Immature natural killer cell (primary cell): Measurements from ENCODE around the gene NKD2. TPM values are rescaled to one million over a fixed set of nuclear protein-coding genes. Genes with fewer than 3 reads are reported as not detected.

Experiments used
- DNase-seq, 3 donors: peaks; one replicate each; pipeline ENCODE4 v3.0.0; 2022; ENCODE audit warnings: mixed read lengths in 1 of 3
- H3K27ac Mint-ChIP-seq, 6 donors: one replicate each; pipeline ENCODE4 v1.8.0; 2020; ENCODE audit warnings: mixed read lengths in 6 of 6, mild to moderate bottlenecking in 5 of 6, inconsistent platforms in 4 of 6, moderate library complexity in 3 of 6
- H3K27me3 Mint-ChIP-seq, 3 donors: one replicate each; pipeline ENCODE4 v1.8.0; 2020 to 2021; ENCODE audit warnings: low read depth in 3 of 3, mild to moderate bottlenecking in 3 of 3, mixed read lengths in 3 of 3, moderate library complexity in 3 of 3, inconsistent platforms in 1 of 3
- H3K36me3 Mint-ChIP-seq, 3 donors: one replicate each; pipeline ENCODE4 v1.8.0; 2020; ENCODE audit warnings: mixed read lengths in 3 of 3, inconsistent platforms in 2 of 3, mild to moderate bottlenecking in 2 of 3
- H3K4me1 Mint-ChIP-seq, 2 donors: one replicate each; pipeline ENCODE4 v1.8.0; 2020; ENCODE audit warnings: inconsistent platforms in 2 of 2, mild to moderate bottlenecking in 2 of 2, mixed read lengths in 2 of 2, moderate library complexity in 1 of 2
- H3K4me3 Mint-ChIP-seq, 5 donors: one replicate each; pipeline ENCODE4 v1.8.0; 2020; ENCODE audit warnings: mild to moderate bottlenecking in 5 of 5, mixed read lengths in 5 of 5, inconsistent platforms in 3 of 5, moderate library complexity in 3 of 5
- H3K9me3 Mint-ChIP-seq, 6 donors: one replicate each; pipeline ENCODE4 v1.8.0; 2020; ENCODE audit warnings: mild to moderate bottlenecking in 6 of 6, mixed read lengths in 6 of 6, inconsistent platforms in 4 of 6, moderate library complexity in 3 of 6
- polyA plus RNA-seq, 3 donors: library from polyadenylated mRNA; unstranded; fragments of 300-500 nt; fragmentation: Illumina TruSeq; gene quantifications; one replicate each; pipeline ENCODE4 v1.2.3, GENCODE V29; 2021

NKD2 gene
- polyA plus RNA-seq, 3 donors from 2014 or later: not detected

- H3K9me3 Mint-ChIP-seq: peaks cover 0 to 2% (median 0%) of the 10 kb centered on the region in 6 donors
- H3K36me3 Mint-ChIP-seq: no peaks in the 10 kb centered on the region
- peaks cover 11 to 29% (median 19%) of the 10 kb centered on the region in 3 donors for H3K27me3 Mint-ChIP-seq
- no peak for DNase-seq
- H3K4me1 Mint-ChIP-seq: peaks cover 0 to 13% of the 10 kb centered on the region in 2 donors
- H3K4me3 Mint-ChIP-seq: peak overlapping the region in 4 of 5 donors; percentile 18 to 38 (median 22)
- H3K27ac Mint-ChIP-seq: no peak overlapping the region
These were observed 1.4 kb upstream of the NKD2 start for GRCh38 chr5:1007221-1007680.

GRCh38 chr5:1007681-1008450 lies 736 bp upstream of the NKD2 start:
- H3K9me3 Mint-ChIP-seq: peaks cover 0 to 2% (median 0%) of the 10 kb centered on the region in 6 donors
- H3K27me3 Mint-ChIP-seq: peaks cover 10 to 29% (median 19%) of the 10 kb centered on the region in 3 donors
- peak overlapping the region; percentile 26 to 78 (median 69) for H3K4me3 Mint-ChIP-seq
- DNase-seq: no peak
- peaks cover 0 to 13% of the 10 kb centered on the region in 2 donors for H3K4me1 Mint-ChIP-seq
- H3K27ac Mint-ChIP-seq: no peak overlapping the region
- no peaks in the 10 kb centered on the region for H3K36me3 Mint-ChIP-seq

GRCh38 chr5:1009359-1010180 lies 968 bp downstream of the NKD2 start:
- Mint-ChIP-seq H3K36me3 (no peaks in the 10 kb centered on the region), H3K4me1 (peaks cover 0 to 8% of the 10 kb centered on the region in 2 donors), H3K4me3 (peak overlapping the region in 4 of 5 donors; percentile 18 to 71 (median 35)), H3K27me3 (peaks cover 8 to 24% (median 17%) of the 10 kb centered on the region in 3 donors), H3K27ac (no peak overlapping the region), H3K9me3 (peaks cover 0 to 2% (median 0%) of the 10 kb centered on the region in 6 donors)
- no peak for DNase-seq

DNA sequence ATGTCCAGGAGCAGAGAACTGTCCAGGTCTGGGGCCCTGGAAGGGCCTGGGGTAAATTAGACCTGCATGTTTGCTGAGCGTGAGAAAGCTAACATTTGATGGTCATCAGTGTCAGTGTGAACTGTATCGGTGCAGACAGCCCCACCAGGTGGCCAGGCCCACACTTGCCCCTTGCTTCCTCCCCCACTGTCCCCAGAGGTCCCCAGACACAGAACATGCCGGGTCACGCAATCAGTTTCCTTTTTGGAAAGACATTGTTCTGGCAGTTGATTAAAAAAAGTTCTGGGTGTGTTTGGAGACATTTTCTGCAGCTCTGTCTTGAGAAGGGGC lies 1.5 kb downstream of the NKD2 start:
- Mint-ChIP-seq H3K9me3 (peaks cover 0 to 2% (median 0%) of the 10 kb centered on the region in 6 donors), H3K4me3 (peak overlapping the region; percentile 22 to 71 (median 43)), H3K4me1 (peaks cover 0 to 8% of the 10 kb centered on the region in 2 donors), H3K27ac (no peak overlapping the region), H3K36me3 (no peaks in the 10 kb centered on the region), H3K27me3 (peaks cover 8 to 24% (median 17%) of the 10 kb centered on the region in 3 donors)
- no peak for DNase-seq

DNA sequence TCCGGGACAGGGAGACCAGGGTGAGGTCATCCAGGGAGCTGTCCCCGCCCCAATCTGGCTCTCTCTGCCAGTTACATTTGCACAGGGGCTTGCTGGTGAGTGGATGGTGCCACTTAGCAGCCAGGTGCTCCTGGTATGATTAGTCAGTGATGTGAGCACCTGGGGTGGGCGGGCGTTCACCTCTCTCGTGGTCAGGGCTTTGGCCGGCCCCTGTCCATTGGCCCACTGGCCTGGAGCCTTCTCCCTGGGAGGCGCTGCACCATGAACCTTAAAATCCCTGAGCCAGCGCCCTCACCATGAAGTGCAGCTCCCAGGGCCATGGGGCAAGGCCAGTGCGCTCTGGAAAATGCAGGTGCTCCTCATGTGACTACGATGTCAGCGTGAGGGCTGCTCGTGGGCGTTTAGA lies 2.0 kb downstream of the NKD2 start:
- H3K4me3 Mint-ChIP-seq: peak overlapping the region in 2 of 5 donors; percentile 33 to 57
- peaks cover 8 to 22% (median 17%) of the 10 kb centered on the region in 3 donors for H3K27me3 Mint-ChIP-seq
- DNase-seq: no peak
- H3K4me1 Mint-ChIP-seq: peaks cover 0 to 8% of the 10 kb centered on the region in 2 donors
- H3K36me3 Mint-ChIP-seq: no peaks in the 10 kb centered on the region
- peaks cover 0 to 2% (median 0%) of the 10 kb centered on the region in 6 donors for H3K9me3 Mint-ChIP-seq
- no peak overlapping the region for H3K27ac Mint-ChIP-seq

DNA sequence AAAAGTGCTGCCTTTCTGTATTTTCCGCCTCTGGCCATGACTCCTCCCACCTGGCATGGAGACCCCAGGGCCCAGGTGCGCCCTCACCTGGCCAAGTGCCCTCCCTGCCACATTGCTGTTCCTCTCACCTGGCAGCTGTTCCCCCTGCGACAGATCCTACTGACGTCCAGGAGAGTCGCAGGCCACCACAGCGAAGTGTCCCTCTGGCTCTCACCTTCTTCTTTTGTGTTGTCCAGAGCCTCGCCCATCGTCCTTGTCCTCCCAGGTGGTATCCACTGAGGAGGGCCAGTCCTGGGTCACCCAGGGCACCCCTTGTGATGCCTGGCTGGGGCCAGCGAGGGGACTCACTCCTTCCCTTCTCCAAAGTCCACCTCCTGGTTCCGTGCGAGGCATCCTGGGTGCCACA lies 2.6 kb downstream of the NKD2 start:
- Mint-ChIP-seq H3K27ac (no peak overlapping the region), H3K27me3 (peaks cover 8 to 18% (median 14%) of the 10 kb centered on the region in 3 donors), H3K9me3 (peaks cover 0 to 2% (median 0%) of the 10 kb centered on the region in 6 donors), H3K4me3 (peak overlapping the region in 3 of 5 donors; percentile 27 to 57 (median 32)), H3K4me1 (peaks cover 0 to 4% of the 10 kb centered on the region in 2 donors), H3K36me3 (no peaks in the 10 kb centered on the region)
- no peak for DNase-seq

- H3K4me3 Mint-ChIP-seq: peak overlapping the region in 2 of 5 donors; percentile 29 to 30
These were observed 3.2 kb downstream of the NKD2 start for GRCh38 chr5:1011741-1012312.

DNA sequence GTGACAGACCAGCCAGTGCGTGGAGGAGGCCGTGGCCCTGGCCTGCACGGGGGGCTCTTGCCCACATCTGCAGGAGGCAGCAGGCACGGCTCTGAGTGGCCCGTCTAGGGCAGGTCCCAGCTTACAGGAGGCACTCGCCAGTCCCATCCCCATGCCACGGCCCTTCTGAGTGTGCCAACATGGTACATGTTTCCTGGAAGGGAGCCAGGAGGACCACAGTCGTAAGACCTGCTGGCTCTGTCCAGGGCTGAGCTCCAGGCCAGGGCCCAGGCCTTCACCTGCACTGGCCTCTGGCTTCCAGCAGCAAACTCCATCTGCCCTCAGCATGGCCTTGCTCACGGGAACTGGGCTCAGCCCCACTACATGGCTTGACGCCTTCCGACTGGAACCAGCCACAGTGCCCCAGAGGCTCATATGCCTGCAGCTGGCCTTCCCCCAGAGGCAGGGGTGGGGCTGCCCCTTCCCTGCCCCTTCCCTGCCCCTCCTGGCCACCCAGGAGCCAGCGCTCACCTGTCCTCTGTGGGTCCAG lies 3.8 kb downstream of the NKD2 start:
- no peak overlapping the region for H3K4me3 Mint-ChIP-seq
- H3K9me3 Mint-ChIP-seq: peaks cover 0 to 2% (median 0%) of the 10 kb centered on the region in 6 donors
- peaks cover 0 to 2% of the 10 kb centered on the region in 2 donors for H3K4me1 Mint-ChIP-seq
- no peaks in the 10 kb centered on the region for H3K36me3 Mint-ChIP-seq
- H3K27ac Mint-ChIP-seq: no peak overlapping the region
- peaks cover 8 to 13% (median 11%) of the 10 kb centered on the region in 3 donors for H3K27me3 Mint-ChIP-seq
- DNase-seq: no peak

More at GRCh38 chr5:1011741-1012312, 3.2 kb downstream of the NKD2 start:
- Mint-ChIP-seq H3K9me3 (peaks cover 0 to 2% (median 0%) of the 10 kb centered on the region in 6 donors), H3K27me3 (peaks cover 8 to 16% (median 13%) of the 10 kb centered on the region in 3 donors), H3K36me3 (no peaks in the 10 kb centered on the region), H3K4me1 (peaks cover 0 to 4% of the 10 kb centered on the region in 2 donors), H3K27ac (no peak overlapping the region)
- no peak for DNase-seq

DNA sequence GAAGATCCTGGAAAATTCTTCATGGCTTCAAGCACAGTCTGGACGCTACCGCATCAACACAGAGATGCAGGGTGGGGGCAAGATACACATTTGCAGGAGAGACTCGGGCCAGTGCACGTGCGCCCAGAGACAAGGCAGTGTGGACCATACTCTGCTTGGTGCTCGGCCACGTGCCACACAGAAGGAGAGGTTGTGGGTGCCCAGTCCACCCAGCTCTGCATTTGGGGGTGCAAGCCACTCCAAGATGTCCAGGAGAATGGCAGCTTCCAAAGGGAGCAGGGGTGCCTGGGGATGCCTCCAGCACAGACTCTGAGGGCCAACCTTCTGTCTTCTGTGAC lies 4.3 kb downstream of the NKD2 start:
- H3K4me3 Mint-ChIP-seq: no peak overlapping the region
- peaks cover 0 to 2% of the 10 kb centered on the region in 2 donors for H3K4me1 Mint-ChIP-seq
- no peak for DNase-seq
- peaks cover 6 to 10% (median 7%) of the 10 kb centered on the region in 3 donors for H3K27me3 Mint-ChIP-seq
- H3K9me3 Mint-ChIP-seq: peaks cover 0 to 2% (median 0%) of the 10 kb centered on the region in 6 donors
- H3K36me3 Mint-ChIP-seq: no peaks in the 10 kb centered on the region
- H3K27ac Mint-ChIP-seq: no peak overlapping the region

GRCh38 chr5:1013238-1013947 lies 4.8 kb downstream of the NKD2 start:
- Mint-ChIP-seq H3K9me3 (peaks cover 0 to 2% (median 0%) of the 10 kb centered on the region in 6 donors), H3K36me3 (no peaks in the 10 kb centered on the region), H3K4me1 (peaks cover 0 to 2% of the 10 kb centered on the region in 2 donors), H3K27ac (no peak overlapping the region), H3K27me3 (peaks cover 4 to 7% (median 5%) of the 10 kb centered on the region in 3 donors), H3K4me3 (no peak overlapping the region)
- DNase-seq: no peak

DNA sequence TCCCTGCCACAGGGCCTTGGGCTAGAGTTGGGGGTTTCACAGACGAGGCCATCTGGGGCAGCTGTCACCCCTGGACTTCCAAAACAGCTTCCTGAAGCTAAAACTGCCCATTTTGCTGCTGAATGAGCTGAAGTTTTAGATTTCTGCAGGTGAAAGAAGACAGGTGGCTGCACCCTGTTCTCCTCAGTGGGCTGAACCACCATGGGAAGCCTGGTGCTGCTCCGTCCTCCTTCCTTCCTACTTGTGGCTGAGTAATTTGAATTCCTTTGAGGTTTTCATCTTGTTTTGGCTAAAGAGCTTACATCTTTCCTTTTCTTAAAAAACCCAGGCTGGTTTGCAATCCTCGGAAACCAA lies 5.3 kb downstream of the NKD2 start:
- Mint-ChIP-seq H3K4me3 (no peak overlapping the region), H3K36me3 (no peaks in the 10 kb centered on the region), H3K27ac (no peak overlapping the region), H3K9me3 (peaks cover 0 to 2% (median 0%) of the 10 kb centered on the region in 6 donors), H3K27me3 (peaks cover 4 to 7% (median 5%) of the 10 kb centered on the region in 3 donors), H3K4me1 (peaks cover 0 to 2% of the 10 kb centered on the region in 2 donors)
- no peak for DNase-seq

GRCh38 chr5:1014346-1014745 lies 5.7 kb downstream of the NKD2 start:
- Mint-ChIP-seq H3K4me1 (peaks cover 0 to 2% of the 10 kb centered on the region in 2 donors), H3K4me3 (no peak overlapping the region), H3K27ac (no peak overlapping the region), H3K9me3 (peaks cover 0 to 2% (median 0%) of the 10 kb centered on the region in 6 donors), H3K36me3 (no peaks in the 10 kb centered on the region), H3K27me3 (peaks cover 4 to 7% (median 5%) of the 10 kb centered on the region in 3 donors)
- DNase-seq: no peak

GRCh38 chr5:1014781-1015221 lies 6.2 kb downstream of the NKD2 start:
- Mint-ChIP-seq H3K4me3 (no peak overlapping the region), H3K4me1 (peaks cover 0 to 2% of the 10 kb centered on the region in 2 donors), H3K9me3 (peaks cover 0 to 2% (median 0%) of the 10 kb centered on the region in 6 donors), H3K27ac (no peak overlapping the region), H3K36me3 (no peaks in the 10 kb centered on the region), H3K27me3 (peaks cover 4 to 5% (median 5%) of the 10 kb centered on the region in 3 donors)
- DNase-seq: no peak
